ENCODE results near the gene CHP1.
"Not testable (repeated sequence)": the region's sequence is repeated elsewhere in the genome, so short reads cannot be mapped to it uniquely, and the experiment has no call there.

Gene CHP1

GRCh38 chr15:41301587-41301986 lies 70.5 kb downstream of the CHP1 start:
- DNase-seq, result no peak

GRCh38 chr15:41304149-41304770 lies 73.2 kb downstream of the CHP1 start:
- DNase-seq, result no peak

GRCh38 chr15:41307679-41308078 lies 76.6 kb downstream of the CHP1 start:
- DNase-seq, result no peak

- DNase-seq, result no peak
Measured at GRCh38 chr15:41309226-41309905, 78.3 kb downstream of the CHP1 start.

GRCh38 chr15:41320805-41321330 lies 89.8 kb downstream of the CHP1 start:
- DNase-seq, result not testable (repeated sequence)

GRCh38 chr15:41323611-41324010 lies 92.5 kb downstream of the CHP1 start:
- no peak for DNase-seq

- no peak for DNase-seq
Measured at GRCh38 chr15:41331281-41331680, 100.2 kb downstream of the CHP1 start.

All from SHP77 (cell line).